GM12891 (cell line): Measurements from ENCODE around the gene LAD1.
A peak's percentile ranks its signal among the peaks of the same experiment; 100 is the strongest.

ENCODE experiments used
- DNase-seq: peaks from one replicate; pipeline ENCODE4 v3.0.0; 2011; ENCODE audit warnings: low spot score; ENCODE audit not compliant: insufficient read length
- FAIRE-seq: peaks from 2 replicates; lab custom pipeline; 2011; peaks lifted over from hg19 to GRCh38; lab: Jason Lieb, UNC
- PAX5 ChIP-seq: IDR thresholded peaks from 2 replicates; pipeline ENCODE4 v1.6.1; 2011; ENCODE audit warnings: low read length, moderate library complexity, mild to moderate bottlenecking; ENCODE audit not compliant: insufficient read depth, severe bottlenecking
- POLR2A ChIP-seq: IDR thresholded peaks from 2 replicates; pipeline ENCODE4 v1.6.1; 2011; ENCODE audit warnings: low read depth, low read length, control low read depth
- POLR2AphosphoS5 ChIP-seq: IDR thresholded peaks from 2 replicates; pipeline ENCODE4 v1.6.1; 2011; ENCODE audit warnings: low read depth, low read length, control low read depth
- POU2F2 ChIP-seq: IDR thresholded peaks from 2 replicates; pipeline ENCODE4 v1.6.1; 2011; ENCODE audit warnings: low read depth, mild to moderate bottlenecking, control low read depth, low read length, moderate library complexity
- SPI1 ChIP-seq: IDR thresholded peaks from 2 replicates; pipeline ENCODE4 v1.6.1; 2011; ENCODE audit warnings: low read depth, low read length, control low read depth
- TAF1 ChIP-seq: IDR thresholded peaks from 2 replicates; pipeline ENCODE4 v1.6.1; 2011; ENCODE audit warnings: low read depth, low read length, control low read depth

LAD1 gene

GRCh38 chr1:201429736-201430501 lies 30.8 kb upstream of the LAD1 start:
- FAIRE-seq = no peak
- no peak for TF ChIP-seq PAX5
- TF ChIP-seq POLR2A = no peak

GRCh38 chr1:201427963-201428362 lies 28.8 kb upstream of the LAD1 start:
- TF ChIP-seq POU2F2 (no peak), POLR2A (no peak), SPI1 (no peak)
- FAIRE-seq = no peak
- no peak for DNase-seq

More at GRCh38 chr1:201429736-201430501, 30.8 kb upstream of the LAD1 start:
- DNase-seq = no peak

- DNase-seq = no peak
- FAIRE-seq = peak; percentile 62
- TF ChIP-seq SPI1 (peak; percentile 36; the same call in 1 of the 2 replicates), PAX5 (no peak), POU2F2 (no peak)
These were observed 27.6 kb upstream of the LAD1 start for GRCh38 chr1:201426479-201427310.

GRCh38 chr1:201424146-201424545 lies 25.0 kb upstream of the LAD1 start:
- no peak for DNase-seq
- TF ChIP-seq PAX5 = no peak
- TF ChIP-seq POU2F2 = no peak
- TF ChIP-seq SPI1 = no peak
- no peak for TF ChIP-seq TAF1
- no peak for TF ChIP-seq POLR2A
- no peak for TF ChIP-seq POLR2AphosphoS5
- no peak for FAIRE-seq

DNA sequence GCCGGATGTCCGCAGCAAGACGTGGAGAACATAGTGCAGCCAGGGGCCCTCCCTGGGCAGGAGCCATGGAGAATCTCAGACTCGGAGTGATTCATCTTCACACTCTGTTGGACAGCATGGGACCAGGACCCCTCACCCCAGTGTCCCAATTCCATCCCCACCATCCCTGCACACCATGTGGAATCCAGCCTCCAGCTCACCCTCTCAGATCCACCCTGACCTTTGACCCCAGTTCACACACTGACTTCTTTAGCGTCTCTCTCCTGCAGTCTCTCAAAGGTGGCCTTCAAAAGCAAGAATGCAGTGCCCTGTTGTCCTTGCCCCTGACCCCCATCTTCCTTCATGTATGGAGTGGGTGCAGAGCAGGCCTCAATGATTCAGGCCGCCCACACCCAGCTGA lies 24.5 kb upstream of the LAD1 start:
- TF ChIP-seq POLR2A = no peak
- TF ChIP-seq SPI1 = no peak
- no peak for TF ChIP-seq PAX5
- no peak for TF ChIP-seq POU2F2
- no peak for TF ChIP-seq POLR2AphosphoS5
- TF ChIP-seq TAF1 = no peak
- DNase-seq (no peak), FAIRE-seq (no peak)

- no peak for TF ChIP-seq POLR2A
- no peak for TF ChIP-seq PAX5
- no peak for TF ChIP-seq TAF1
- TF ChIP-seq POLR2AphosphoS5 = no peak
- TF ChIP-seq SPI1 = no peak
- FAIRE-seq = no peak
- DNase-seq = no peak
These were observed 23.4 kb upstream of the LAD1 start for GRCh38 chr1:201422436-201423030.

GRCh38 chr1:201422026-201422425 lies 22.9 kb upstream of the LAD1 start:
- FAIRE-seq (no peak), DNase-seq (no peak)
- TF ChIP-seq SPI1 (no peak), TAF1 (no peak), POU2F2 (no peak), POLR2A (no peak), POLR2AphosphoS5 (no peak), PAX5 (no peak)

DNA sequence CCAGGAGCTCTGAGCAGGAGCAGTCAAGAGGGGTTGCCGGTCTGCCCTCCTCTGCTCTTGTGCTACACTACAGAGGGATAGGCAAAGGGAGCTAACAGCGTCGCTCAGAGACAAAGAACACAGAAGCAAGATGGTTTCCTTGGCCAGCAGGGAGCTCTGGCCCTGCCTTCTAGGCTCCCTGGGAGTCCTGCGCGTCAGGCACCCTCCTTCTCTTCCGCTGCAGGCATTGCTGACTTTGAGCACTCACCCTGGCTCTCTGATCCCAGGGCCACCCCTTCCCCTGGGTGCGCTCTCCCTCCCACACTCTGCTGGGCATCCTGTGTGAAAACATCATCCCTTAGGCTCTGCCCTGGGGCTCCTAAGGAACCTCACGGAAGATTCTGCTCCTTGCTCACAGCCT lies 21.9 kb upstream of the LAD1 start:
- FAIRE-seq (no peak), DNase-seq (no peak)
- TF ChIP-seq PAX5 (no peak), POU2F2 (no peak), POLR2A (no peak), TAF1 (no peak), SPI1 (no peak), POLR2AphosphoS5 (no peak)

DNA sequence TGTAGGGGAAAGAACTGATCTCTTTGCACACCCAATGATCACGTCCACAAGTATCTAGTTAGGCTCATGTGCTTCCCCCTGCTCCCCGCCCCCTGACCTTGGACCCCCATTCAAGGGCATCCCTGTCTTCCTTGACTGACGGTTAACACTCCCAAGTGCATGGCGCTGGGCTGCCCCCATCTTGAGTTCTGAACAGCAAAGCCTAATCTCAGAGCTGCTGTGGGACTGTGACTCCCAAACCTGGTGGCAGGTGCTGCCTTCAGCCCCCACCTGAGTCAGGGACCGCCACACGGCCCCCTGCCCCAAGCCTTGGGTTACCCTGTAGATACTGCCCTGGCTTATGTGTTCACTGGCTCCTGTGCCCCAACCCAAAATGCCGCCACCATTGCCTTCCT lies 21.5 kb upstream of the LAD1 start:
- FAIRE-seq (no peak), DNase-seq (no peak)
- TF ChIP-seq POU2F2 (no peak), SPI1 (no peak), POLR2AphosphoS5 (no peak), TAF1 (no peak), PAX5 (no peak), POLR2A (no peak)
